ENCODE data around the gene ADAM33. TPM values are rescaled to one million over a fixed set of nuclear protein-coding genes. Genes with fewer than 3 reads are reported as not detected.

Gene ADAM33, protein sequence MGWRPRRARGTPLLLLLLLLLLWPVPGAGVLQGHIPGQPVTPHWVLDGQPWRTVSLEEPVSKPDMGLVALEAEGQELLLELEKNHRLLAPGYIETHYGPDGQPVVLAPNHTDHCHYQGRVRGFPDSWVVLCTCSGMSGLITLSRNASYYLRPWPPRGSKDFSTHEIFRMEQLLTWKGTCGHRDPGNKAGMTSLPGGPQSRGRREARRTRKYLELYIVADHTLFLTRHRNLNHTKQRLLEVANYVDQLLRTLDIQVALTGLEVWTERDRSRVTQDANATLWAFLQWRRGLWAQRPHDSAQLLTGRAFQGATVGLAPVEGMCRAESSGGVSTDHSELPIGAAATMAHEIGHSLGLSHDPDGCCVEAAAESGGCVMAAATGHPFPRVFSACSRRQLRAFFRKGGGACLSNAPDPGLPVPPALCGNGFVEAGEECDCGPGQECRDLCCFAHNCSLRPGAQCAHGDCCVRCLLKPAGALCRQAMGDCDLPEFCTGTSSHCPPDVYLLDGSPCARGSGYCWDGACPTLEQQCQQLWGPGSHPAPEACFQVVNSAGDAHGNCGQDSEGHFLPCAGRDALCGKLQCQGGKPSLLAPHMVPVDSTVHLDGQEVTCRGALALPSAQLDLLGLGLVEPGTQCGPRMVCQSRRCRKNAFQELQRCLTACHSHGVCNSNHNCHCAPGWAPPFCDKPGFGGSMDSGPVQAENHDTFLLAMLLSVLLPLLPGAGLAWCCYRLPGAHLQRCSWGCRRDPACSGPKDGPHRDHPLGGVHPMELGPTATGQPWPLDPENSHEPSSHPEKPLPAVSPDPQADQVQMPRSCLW
- total RNA-seq (not detected), total RNA-seq (0 reads per million in 2 donors)

DNA sequence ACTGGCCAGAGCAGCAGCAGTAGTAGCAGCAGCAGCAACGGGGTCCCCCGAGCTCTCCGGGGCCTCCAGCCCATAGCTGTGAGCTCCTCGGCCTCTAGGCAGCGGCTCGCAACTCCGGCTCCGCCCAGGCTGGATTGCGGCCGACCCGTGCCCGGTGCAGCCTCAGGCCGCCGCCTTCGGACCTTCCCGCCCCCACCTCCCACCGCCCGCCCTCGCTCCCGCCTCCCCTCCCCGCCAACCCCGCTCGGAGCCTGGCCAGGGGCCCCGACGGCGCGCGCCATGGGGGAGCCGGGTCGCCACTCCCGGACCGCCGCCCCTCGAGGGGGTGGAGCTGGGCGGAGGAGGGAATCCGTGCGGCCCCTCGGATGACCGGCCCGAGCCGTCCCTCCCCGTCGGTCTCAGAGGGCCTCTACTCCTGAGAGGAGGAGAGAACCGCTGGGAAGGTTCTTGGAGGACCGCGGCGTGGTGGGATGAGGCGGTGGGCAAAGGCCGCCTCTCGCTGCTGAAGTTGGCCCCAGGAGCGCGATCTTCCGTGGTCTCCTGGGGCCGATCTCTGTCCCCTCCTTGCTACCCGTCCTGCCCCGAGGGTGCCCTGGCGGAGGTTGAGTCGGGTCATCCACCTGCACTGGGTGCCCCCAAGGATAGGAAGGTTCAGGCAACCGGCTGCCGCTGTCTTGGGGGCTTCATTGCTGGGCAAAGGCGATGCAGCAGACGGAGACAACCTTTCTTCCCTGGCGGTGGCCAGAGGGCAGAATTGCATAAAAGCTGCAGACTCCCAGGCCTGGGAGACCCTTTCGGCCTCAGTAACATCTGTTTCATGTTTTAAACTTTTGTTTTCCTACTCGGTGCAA is at the start of gene ADAM33:
Gene ADAM33 (minus strand): TSS at position 80 of the 851 bp plus-strand sequence. CDS start 6 bp downstream, at position 74.
- DNase-seq: no peak
- no peak within 1 kb of the TSS for H3K4me3 Mint-ChIP-seq
- H3K36me3 Mint-ChIP-seq (ENCODE audit: low read depth): no peaks in the 10 kb centered on the region
- no peak within 1 kb of the TSS for H3K27ac Mint-ChIP-seq
- peaks cover 3% of the 10 kb centered on the region for H3K4me1 Mint-ChIP-seq
- peaks cover 75% of the 10 kb centered on the region for H3K27me3 Mint-ChIP-seq
- no peak for ATAC-seq
- no peaks in the 10 kb centered on the region for H3K9me3 ChIP-seq (ENCODE audit: control insufficient read depth, low read length, poor library complexity, severe bottlenecking)

- Mint-ChIP-seq H3K4me3 (peak overlapping the region; percentile 63), H3K4me1 (peaks cover 9% of the 10 kb centered on the region), H3K27me3 (peaks cover 62% of the 10 kb centered on the region), H3K36me3 (ENCODE audit: low read depth) (peaks cover 13% of the 10 kb centered on the region), H3K27ac (no peak overlapping the region)
- no peak for DNase-seq
- ATAC-seq: no peak
- H3K9me3 ChIP-seq (ENCODE audit: control insufficient read depth, low read length, poor library complexity, severe bottlenecking): no peaks in the 10 kb centered on the region
Observed at GRCh38 chr20:3730803-3731672, 49.2 kb upstream of the ADAM33 start.

DNA sequence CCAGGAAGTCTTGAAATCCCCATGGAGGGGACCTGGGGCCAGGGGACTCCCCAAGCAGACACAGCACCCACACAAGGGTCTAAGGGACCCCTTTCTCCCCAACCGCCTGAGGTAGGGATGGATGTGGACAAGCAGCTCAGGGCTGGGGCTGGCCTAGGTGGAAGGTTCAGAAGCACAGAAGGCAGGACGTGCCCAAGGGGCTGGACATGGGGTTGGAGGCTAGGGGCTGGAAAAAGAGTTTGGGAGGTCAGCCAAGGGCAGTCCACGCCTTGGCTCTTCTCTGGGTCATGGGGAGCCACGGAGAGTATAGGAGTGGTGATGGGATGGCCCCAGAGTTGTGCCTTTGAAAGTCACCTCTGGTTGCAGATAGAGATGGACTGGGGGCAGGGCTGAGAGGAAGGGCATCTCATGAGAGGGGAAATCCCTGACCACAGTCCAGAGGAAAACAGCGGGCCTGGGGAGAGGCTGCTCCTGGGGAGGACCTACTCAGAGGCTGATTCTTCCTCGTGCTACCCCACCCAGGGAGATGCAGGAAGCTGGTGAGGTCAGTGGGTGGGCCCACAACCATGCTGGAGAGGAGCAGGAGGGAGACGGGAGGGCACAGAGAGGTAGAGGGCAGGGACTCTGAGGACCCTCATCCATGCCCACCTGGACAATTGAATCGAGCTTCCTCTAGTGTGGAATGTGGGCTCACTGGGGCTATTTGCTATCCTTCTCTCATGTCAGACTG is 48.2 kb upstream of the ADAM33 start:
- peaks cover 9% of the 10 kb centered on the region for H3K4me1 Mint-ChIP-seq
- peaks cover 13% of the 10 kb centered on the region for H3K36me3 Mint-ChIP-seq (ENCODE audit: low read depth)
- no peak overlapping the region for H3K4me3 Mint-ChIP-seq
- H3K27ac Mint-ChIP-seq: no peak overlapping the region
- peaks cover 68% of the 10 kb centered on the region for H3K27me3 Mint-ChIP-seq
- H3K9me3 ChIP-seq (ENCODE audit: control insufficient read depth, low read length, poor library complexity, severe bottlenecking): no peaks in the 10 kb centered on the region
- ATAC-seq: no peak
- DNase-seq: no peak

- Mint-ChIP-seq H3K27me3 (peaks cover 74% of the 10 kb centered on the region), H3K36me3 (ENCODE audit: low read depth) (peaks cover 13% of the 10 kb centered on the region), H3K4me1 (peaks cover 9% of the 10 kb centered on the region), H3K4me3 (no peak overlapping the region), H3K27ac (no peak overlapping the region)
- H3K9me3 ChIP-seq (ENCODE audit: control insufficient read depth, low read length, poor library complexity, severe bottlenecking): no peaks in the 10 kb centered on the region
- ATAC-seq (no peak), DNase-seq (no peak)
Observed at GRCh38 chr20:3729378-3729777, 47.6 kb upstream of the ADAM33 start.

DNA sequence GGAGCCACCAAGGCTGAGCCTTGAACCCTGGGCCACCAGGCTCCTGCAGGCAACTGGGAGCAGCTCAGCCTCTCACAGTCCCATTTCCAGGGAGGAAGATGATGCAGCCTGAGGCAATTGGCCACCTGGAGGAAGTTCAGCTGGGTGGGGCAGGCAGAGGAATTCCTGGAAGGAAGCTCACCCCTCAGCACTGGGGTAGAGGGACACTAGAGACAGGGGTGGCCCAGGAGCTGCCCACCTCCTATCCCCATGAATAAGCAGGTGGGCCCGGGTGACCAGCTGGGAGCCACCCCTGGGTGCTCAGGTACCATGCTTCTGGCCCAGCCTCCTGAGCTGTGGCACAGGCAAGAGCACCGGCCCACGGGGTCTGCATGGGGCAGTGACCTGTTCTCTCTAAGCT is 47.1 kb upstream of the ADAM33 start:
- DNase-seq (no peak), ATAC-seq (no peak)
- no peaks in the 10 kb centered on the region for H3K9me3 ChIP-seq (ENCODE audit: control insufficient read depth, low read length, poor library complexity, severe bottlenecking)
- no peak overlapping the region for H3K4me3 Mint-ChIP-seq
- H3K27ac Mint-ChIP-seq: no peak overlapping the region
- peaks cover 13% of the 10 kb centered on the region for H3K36me3 Mint-ChIP-seq (ENCODE audit: low read depth)
- H3K27me3 Mint-ChIP-seq: peaks cover 78% of the 10 kb centered on the region
- H3K4me1 Mint-ChIP-seq: peaks cover 9% of the 10 kb centered on the region

- peaks cover 13% of the 10 kb centered on the region for H3K36me3 Mint-ChIP-seq (ENCODE audit: low read depth)
- H3K4me3 Mint-ChIP-seq: no peak overlapping the region
- ATAC-seq (no peak), DNase-seq (no peak)
- no peaks in the 10 kb centered on the region for H3K9me3 ChIP-seq (ENCODE audit: control insufficient read depth, low read length, poor library complexity, severe bottlenecking)
- peaks cover 74% of the 10 kb centered on the region for H3K27me3 Mint-ChIP-seq
- H3K27ac Mint-ChIP-seq: no peak overlapping the region
- peaks cover 9% of the 10 kb centered on the region for H3K4me1 Mint-ChIP-seq
Observed at GRCh38 chr20:3728354-3728753, 46.5 kb upstream of the ADAM33 start.

DNA sequence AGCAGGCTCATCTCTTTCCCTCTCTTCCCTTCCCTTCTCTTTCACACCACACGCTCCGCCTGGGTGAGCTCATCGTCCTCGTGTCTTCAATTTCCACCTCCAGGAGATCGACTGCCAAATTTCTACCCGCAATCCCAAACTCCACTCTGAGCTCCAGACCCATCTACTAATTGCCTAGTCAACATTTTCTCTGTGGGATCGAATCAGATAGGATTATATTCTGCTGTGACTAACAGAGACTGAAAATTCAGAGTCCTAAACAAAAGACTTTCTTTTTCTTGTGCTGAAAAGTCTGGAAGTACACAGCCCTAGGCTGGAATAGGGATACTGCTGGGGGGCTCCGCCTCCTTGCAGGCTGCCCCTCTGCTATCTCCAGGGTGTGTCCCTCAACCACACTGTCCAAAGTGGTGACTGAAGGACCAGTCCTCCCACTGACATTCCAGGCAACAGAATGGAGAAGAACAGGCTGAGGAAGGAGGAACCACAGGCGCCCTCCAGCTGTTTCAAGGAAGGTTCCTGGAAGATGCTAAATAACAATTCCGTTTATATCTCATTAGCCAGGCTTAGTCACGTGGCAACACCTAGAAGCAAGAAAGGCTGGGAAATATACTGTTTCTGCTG is 45.7 kb upstream of the ADAM33 start:
- H3K27ac Mint-ChIP-seq: no peak overlapping the region
- H3K27me3 Mint-ChIP-seq: peaks cover 75% of the 10 kb centered on the region
- DNase-seq: no peak
- H3K4me1 Mint-ChIP-seq: peaks cover 9% of the 10 kb centered on the region
- H3K9me3 ChIP-seq (ENCODE audit: control insufficient read depth, low read length, poor library complexity, severe bottlenecking): no peaks in the 10 kb centered on the region
- peaks cover 13% of the 10 kb centered on the region for H3K36me3 Mint-ChIP-seq (ENCODE audit: low read depth)
- no peak for ATAC-seq
- no peak overlapping the region for H3K4me3 Mint-ChIP-seq

DNA sequence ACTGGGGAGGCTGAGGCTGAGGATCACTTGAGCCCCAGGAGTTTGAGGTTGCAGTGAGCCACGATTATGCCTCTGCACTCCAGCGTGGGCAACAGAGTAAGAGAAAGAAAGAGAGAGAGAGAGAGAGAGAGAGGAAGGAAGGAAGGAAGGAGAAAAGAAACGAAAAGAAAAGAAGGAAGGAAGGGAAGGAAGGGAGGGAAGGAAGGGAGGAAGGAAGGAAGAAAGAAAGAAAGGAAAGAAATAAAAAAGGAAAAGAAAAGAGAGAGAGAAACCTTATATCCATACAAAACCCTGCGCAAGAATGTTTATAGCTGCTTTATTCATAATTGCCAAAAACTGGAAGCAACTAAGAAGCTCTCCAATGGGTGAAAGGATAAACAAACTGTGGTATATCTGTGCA is 42.5 kb upstream of the ADAM33 start:
- peaks cover 5% of the 10 kb centered on the region for H3K36me3 Mint-ChIP-seq (ENCODE audit: low read depth)
- no peak for ATAC-seq
- no peak overlapping the region for H3K27ac Mint-ChIP-seq
- no peak overlapping the region for H3K4me3 Mint-ChIP-seq
- no peak for DNase-seq
- no peaks in the 10 kb centered on the region for H3K9me3 ChIP-seq (ENCODE audit: control insufficient read depth, low read length, poor library complexity, severe bottlenecking)
- H3K27me3 Mint-ChIP-seq: peaks cover 66% of the 10 kb centered on the region
- peaks cover 8% of the 10 kb centered on the region for H3K4me1 Mint-ChIP-seq

DNA sequence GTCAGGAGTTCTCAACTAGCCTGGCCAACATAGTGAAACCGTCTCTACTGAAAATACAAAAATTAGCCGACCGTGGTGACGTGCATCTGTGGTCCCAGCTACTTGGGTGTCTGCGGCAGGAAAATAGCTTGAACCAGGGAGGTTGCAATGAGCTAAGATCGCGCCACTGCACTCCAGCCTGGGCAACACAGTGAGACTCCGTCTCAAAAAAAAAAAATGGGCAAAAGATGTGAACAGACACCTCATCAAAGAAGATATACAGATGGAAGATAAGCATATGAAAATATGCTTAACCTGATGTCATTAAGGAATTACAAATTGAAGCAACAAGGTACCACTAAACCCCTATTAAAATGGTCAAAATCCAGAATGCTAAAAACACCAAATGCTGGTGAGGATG is 41.5 kb upstream of the ADAM33 start:
- ATAC-seq (no peak), DNase-seq (no peak)
- Mint-ChIP-seq H3K27me3 (peaks cover 62% of the 10 kb centered on the region), H3K4me3 (no peak overlapping the region), H3K4me1 (peaks cover 8% of the 10 kb centered on the region), H3K36me3 (ENCODE audit: low read depth) (peaks cover 5% of the 10 kb centered on the region), H3K27ac (no peak overlapping the region)
- no peaks in the 10 kb centered on the region for H3K9me3 ChIP-seq (ENCODE audit: control insufficient read depth, low read length, poor library complexity, severe bottlenecking)

- ATAC-seq: no peak
- peaks cover 57% of the 10 kb centered on the region for H3K27me3 Mint-ChIP-seq
Observed at GRCh38 chr20:3721912-3722311, 40.1 kb upstream of the ADAM33 start.

DNA sequence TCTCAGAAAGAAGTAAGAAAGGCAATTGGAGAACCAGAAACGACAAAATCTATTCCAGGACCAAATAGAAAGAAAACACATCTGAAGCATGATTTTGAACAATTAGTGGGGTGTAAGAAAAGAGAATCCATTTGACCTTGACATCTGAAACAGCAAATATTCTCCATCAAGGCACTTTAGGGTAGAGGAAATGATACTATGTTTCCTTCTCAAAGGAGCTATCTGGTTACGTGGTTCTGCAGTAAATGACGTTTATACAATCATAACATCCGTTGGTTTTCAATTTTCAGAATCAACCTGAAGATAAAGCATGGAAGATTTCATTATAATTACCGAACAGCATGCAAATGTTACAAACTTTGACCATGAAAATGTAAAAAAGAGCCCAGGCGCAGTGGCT is 38.8 kb upstream of the ADAM33 start:
- Mint-ChIP-seq H3K27me3 (peaks cover 52% of the 10 kb centered on the region), H3K4me1 (peaks cover 8% of the 10 kb centered on the region), H3K36me3 (ENCODE audit: low read depth) (no peaks in the 10 kb centered on the region), H3K27ac (no peak overlapping the region), H3K4me3 (no peak overlapping the region)
- no peaks in the 10 kb centered on the region for H3K9me3 ChIP-seq (ENCODE audit: control insufficient read depth, low read length, poor library complexity, severe bottlenecking)
- ATAC-seq (no peak), DNase-seq (no peak)

More at GRCh38 chr20:3721912-3722311, 40.1 kb upstream of the ADAM33 start:
- H3K4me1 Mint-ChIP-seq: peaks cover 6% of the 10 kb centered on the region
- H3K4me3 Mint-ChIP-seq: no peak overlapping the region
- H3K36me3 Mint-ChIP-seq (ENCODE audit: low read depth): peaks cover under 1% of the 10 kb centered on the region
- no peak overlapping the region for H3K27ac Mint-ChIP-seq
- no peak for DNase-seq
- H3K9me3 ChIP-seq (ENCODE audit: control insufficient read depth, low read length, poor library complexity, severe bottlenecking): no peaks in the 10 kb centered on the region
